Hepatocyte (in vitro differentiated cells): ENCODE results near the gene DCAF15.

Source experiments
- CTCF ChIP-seq: fragments of 200-600 bp; sonication (generic); IDR thresholded peaks from 2 replicates; pipeline ENCODE4 v1.5.1; 2016; ENCODE audit warnings: antibody characterized with exemption, mild to moderate bottlenecking; ENCODE audit not compliant: poor library complexity
- EZH2 ChIP-seq: fragments of 200-600 bp; sonication (generic); IDR thresholded peaks from 2 replicates; pipeline ENCODE4 v1.6.1; 2016; ENCODE audit warnings: antibody characterized with exemption, mild to moderate bottlenecking, borderline replicate concordance
- EZH2phosphoT487 ChIP-seq: fragments of 200-600 bp; sonication (generic); IDR thresholded peaks from one replicate; pipeline ENCODE4 v1.6.1; 2018; ENCODE audit warnings: antibody characterized with exemption, mild to moderate bottlenecking, low read depth, moderate library complexity; ENCODE audit not compliant: unreplicated experiment, severe bottlenecking

GRCh38 chr19:13968999-13969398 is 16.7 kb downstream of the DCAF15 start:
- no peak for TF ChIP-seq EZH2
- TF ChIP-seq CTCF = no peak
- no peak for TF ChIP-seq EZH2phosphoT487
